Measurements from ENCODE around the gene OR2A25.

DNA sequence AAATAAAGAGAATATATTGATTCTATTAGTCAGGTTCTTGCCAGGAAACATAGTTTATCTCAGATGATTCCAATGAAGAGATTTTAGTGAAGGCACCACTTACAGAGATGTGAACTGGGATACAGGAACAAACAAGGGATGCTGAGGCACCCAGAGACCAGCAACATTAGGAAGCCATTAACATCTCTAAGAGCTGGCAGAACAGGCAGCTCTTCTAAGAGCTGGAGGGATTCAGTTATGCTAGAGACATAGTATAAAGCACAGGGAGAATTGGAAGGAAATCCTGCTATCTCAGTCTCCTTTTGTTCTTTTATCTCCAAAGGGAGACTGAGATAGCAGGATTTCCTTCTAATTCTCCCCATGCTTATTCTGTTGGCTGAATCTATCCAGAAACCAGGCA, 47.4 kb upstream of the OR2A25 start:
- TF ChIP-seq REST (IDR thresholded peaks at IDR 0.05; ENCODE audit: low read depth) (no peak), TCF12 (IDR thresholded peaks at IDR 0.05; ENCODE audit: low read depth) (no peak), CREB1 (IDR thresholded peaks at IDR 0.05; ENCODE audit: low read depth) (no peak), TAF1 (IDR thresholded peaks at IDR 0.05; ENCODE audit: low read depth) (no peak), ZBTB7A (IDR thresholded peaks at IDR 0.05; ENCODE audit: low read depth) (no peak), YY1 (IDR thresholded peaks at IDR 0.05; ENCODE audit: low read depth) (no peak), CEBPB (IDR thresholded peaks at IDR 0.05) (no peak), EP300 (IDR thresholded peaks at IDR 0.05; ENCODE audit: borderline replicate concordance) (no peak), FOXM1 (IDR thresholded peaks at IDR 0.05; ENCODE audit: borderline replicate concordance, low read depth) (no peak)
- TF ChIP-seq, protein P1, sequence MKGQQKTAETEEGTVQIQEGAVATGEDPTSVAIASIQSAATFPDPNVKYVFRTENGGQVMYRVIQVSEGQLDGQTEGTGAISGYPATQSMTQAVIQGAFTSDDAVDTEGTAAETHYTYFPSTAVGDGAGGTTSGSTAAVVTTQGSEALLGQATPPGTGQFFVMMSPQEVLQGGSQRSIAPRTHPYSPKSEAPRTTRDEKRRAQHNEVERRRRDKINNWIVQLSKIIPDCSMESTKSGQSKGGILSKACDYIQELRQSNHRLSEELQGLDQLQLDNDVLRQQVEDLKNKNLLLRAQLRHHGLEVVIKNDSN (IDR thresholded peaks at IDR 0.05), result no peak
